ENCODE data around the gene RFX8. TPM values are rescaled to one million over a fixed set of nuclear protein-coding genes. Genes with fewer than 3 reads are reported as not detected.

Gene RFX8
- total RNA-seq (2022; extraction: Qiagen RNA extraction; ENCODE audit: low read depth): not detected in 5 replicates

GRCh38 chr2:101474731-101475384 lies at the start of gene RFX8:
TSS of gene RFX8 (minus strand) at chr2:101475112. CDS start at chr2:101466848, 8,264 bp downstream.

GRCh38 chr2:101387151-101387834 lies 87.6 kb downstream of the RFX8 start, which contains the start of gene CREG2:
TSS of gene CREG2 (minus strand) at chr2:101387503. CDS start at chr2:101387457, 46 bp downstream.

Other genes with a start within 250 kb of the RFX8 start
- 38.6 to 51.0 TPM (median 42.2 TPM) in 5 replicates for gene CNOT11, start 222.2 kb downstream of the RFX8 start, total RNA-seq (2022; extraction: Qiagen RNA extraction; ENCODE audit: low read depth)
- gene RNF149, start 166.4 kb downstream of the RFX8 start, total RNA-seq (2022; extraction: Qiagen RNA extraction; ENCODE audit: low read depth): 26.4 to 44.9 TPM (median 44.6 TPM) in 5 replicates
- gene CREG2, start 87.6 kb downstream of the RFX8 start, total RNA-seq (2022; extraction: Qiagen RNA extraction; ENCODE audit: low read depth): 5.5 to 10.0 TPM (median 8.8 TPM) in 5 replicates
- gene MAP4K4, start 222.6 kb upstream of the RFX8 start, total RNA-seq (2022; extraction: Qiagen RNA extraction; ENCODE audit: low read depth): 65.3 to 88.2 TPM (median 83.0 TPM) in 5 replicates